Left ventricle myocardium inferior (tissue), 1 donor: ENCODE data around the gene DNAH11. TPM values are rescaled to one million over a fixed set of nuclear protein-coding genes. Genes with fewer than 3 reads are reported as not detected.
"Not testable (repeated sequence)": the region's sequence is repeated elsewhere in the genome, so short reads cannot be mapped to it uniquely, and the experiment has no call there.

ENCODE experiments used
- DNase-seq: peaks from one replicate; pipeline ENCODE4 v3.0.0-alpha.2; 2020
- H3K27ac ChIP-seq: fragments of 200-600 bp; replicated peaks from 2 replicates; pipeline ENCODE4 v1.8.0; 2021
- H3K27me3 ChIP-seq: fragments of 200-600 bp; 2 replicates; pipeline ENCODE4 v1.8.0; 2021; ENCODE audit warnings: low read depth
- H3K36me3 ChIP-seq: fragments of 200-600 bp; 2 replicates; pipeline ENCODE4 v1.8.0; 2021
- H3K4me1 ChIP-seq: fragments of 200-600 bp; 2 replicates; pipeline ENCODE4 v1.8.0; 2021
- H3K4me3 ChIP-seq: fragments of 200-600 bp; 2 replicates; pipeline ENCODE4 v1.8.0; 2021; ENCODE audit warnings: mild to moderate bottlenecking, moderate library complexity
- H3K9me3 ChIP-seq: fragments of 200-600 bp; replicated peaks from 2 replicates; pipeline ENCODE4 v1.8.0; 2021
- CTCF ChIP-seq: fragments of 200-600 bp; IDR thresholded peaks from 2 replicates; pipeline ENCODE4 v1.8.0; 2021; ENCODE audit warnings: antibody characterized with exemption, mild to moderate bottlenecking, borderline replicate concordance
- intact Hi-C: fragments of 100-400 bp; cut with micrococcal nuclease; formaldehyde crosslinking; loops from one replicate; pipeline ENCODE4 v1.11.0; 2022
- total RNA-seq: library from RNA; stranded (reverse); fragmentation: NEBNext Ultra II Directional; extraction: Animal tissue kit (Norgen Biotek cat#: 25700); gene quantifications from one replicate; pipeline ENCODE4 v1.2.1, GENCODE V29; 2021
- donor health status: DM: no; HTN: yes; CAD: no; lungs with severe emphysema.

Gene DNAH11
- total RNA-seq, 1 donor from 2014 or later, result 0.74 TPM

GRCh38 chr7:21526007-21526406 is 16.8 kb upstream of the DNAH11 start:
- no peaks in the 10 kb centered on the region for H3K4me1 ChIP-seq
- H3K36me3 ChIP-seq, result no peaks in the 10 kb centered on the region
- no peak overlapping the region for H3K27ac ChIP-seq
- no peak overlapping the region for H3K4me3 ChIP-seq
- DNase-seq, result no peak
- peaks cover 4% of the 10 kb centered on the region for H3K27me3 ChIP-seq
- H3K9me3 ChIP-seq, result peaks cover 4% of the 10 kb centered on the region
- peak; percentile 39 for TF ChIP-seq CTCF
- intact Hi-C loops, result no loop called here

GRCh38 chr7:21526448-21526847 is 16.4 kb upstream of the DNAH11 start:
- Histone ChIP-seq H3K9me3 (peaks cover 8% of the 10 kb centered on the region), H3K4me3 (no peak overlapping the region), H3K36me3 (no peaks in the 10 kb centered on the region), H3K4me1 (no peaks in the 10 kb centered on the region), H3K27me3 (peaks cover 4% of the 10 kb centered on the region), H3K27ac (no peak overlapping the region)
- DNase-seq, result no peak
- intact Hi-C loops, result no loop called here
- TF ChIP-seq CTCF, result no peak

GRCh38 chr7:21532485-21532884 is 10.4 kb upstream of the DNAH11 start:
- H3K4me1 ChIP-seq, H3K4me3 ChIP-seq, H3K27ac ChIP-seq, DNase-seq, H3K36me3 ChIP-seq, H3K27me3 ChIP-seq, intact Hi-C loops: not testable (repeated sequence)
- peaks cover 12% of the 10 kb centered on the region for H3K9me3 ChIP-seq

GRCh38 chr7:21533646-21534045 is 9.2 kb upstream of the DNAH11 start:
- H3K27ac ChIP-seq, H3K4me1 ChIP-seq, H3K4me3 ChIP-seq, H3K36me3 ChIP-seq, H3K27me3 ChIP-seq, DNase-seq, intact Hi-C loops: not testable (repeated sequence)
- H3K9me3 ChIP-seq, result peaks cover 12% of the 10 kb centered on the region

- DNase-seq, H3K4me1 ChIP-seq, H3K9me3 ChIP-seq, H3K36me3 ChIP-seq, H3K4me3 ChIP-seq, H3K27ac ChIP-seq, intact Hi-C loops: not testable (repeated sequence)
- H3K27me3 ChIP-seq, result peaks cover 33% of the 10 kb centered on the region
Measured at GRCh38 chr7:21536445-21537118, 6.3 kb upstream of the DNAH11 start.

GRCh38 chr7:21538936-21539495 is 3.8 kb upstream of the DNAH11 start:
- no peak for DNase-seq

More at GRCh38 chr7:21538936-21539495, 3.8 kb upstream of the DNAH11 start:
- no peaks in the 10 kb centered on the region for H3K36me3 ChIP-seq
- H3K9me3 ChIP-seq, result no peaks in the 10 kb centered on the region
- H3K4me1 ChIP-seq, result peaks cover 15% of the 10 kb centered on the region
- intact Hi-C loops, result no loop called here
- H3K27ac ChIP-seq, result no peak overlapping the region
- H3K27me3 ChIP-seq, result peaks cover 58% of the 10 kb centered on the region
- TF ChIP-seq CTCF, result no peak
- no peak overlapping the region for H3K4me3 ChIP-seq
